Mucosa of descending colon (tissue), 3 donors: ENCODE measurements around the gene IER3. TPM values are rescaled to one million over a fixed set of nuclear protein-coding genes. Genes with fewer than 3 reads are reported as not detected.

ENCODE experiments used
- ATAC-seq: fragments of 200-7000 bp; cut with Tn5 transposase; one replicate; pipeline ENCODE4 v1.9.1; 2020; ENCODE audit warnings: mild to moderate bottlenecking, moderate library complexity
- DNase-seq, 3 donors: peaks; one replicate each; pipeline ENCODE4 v3.0.0-alpha.2; 2020
- H3K36me3 ChIP-seq: fragments of 200-600 bp; one replicate; pipeline ENCODE4 v1.8.0; 2021; ENCODE audit warnings: low read depth, mild to moderate bottlenecking
- H3K4me1 ChIP-seq: fragments of 200-600 bp; one replicate; pipeline ENCODE4 v1.8.0; 2021; ENCODE audit warnings: low read depth, mild to moderate bottlenecking
- H3K4me3 ChIP-seq: fragments of 200-600 bp; one replicate; pipeline ENCODE4 v1.8.0; 2021; ENCODE audit warnings: mild to moderate bottlenecking
- H3K9me3 ChIP-seq: fragments of 200-600 bp; one replicate; pipeline ENCODE4 v1.8.0; 2021; ENCODE audit warnings: mild to moderate bottlenecking
- intact Hi-C, 2 donors: fragments of 100-400 bp; cut with DNase I in 1 of 2; cut with micrococcal nuclease in 1 of 2; formaldehyde crosslinking; loops; one replicate each; pipeline versions ENCODE4 v1.11.0 to v1.11.1; 2022; cut with DNase I, micrococcal nuclease
- total RNA-seq, 3 donors: library from RNA; stranded (reverse); fragmentation: NEBNext Ultra II Directional in 2 of 3; extraction: Animal tissue kit (Norgen Biotek cat#: 25700) in 2 of 3; gene quantifications; one replicate each; pipeline versions ENCODE4 v1.2.1 to v1.2.4, GENCODE V29; 2021 to 2023
- TF ChIP-seq, protein P1 (sequence below): fragments of 200-600 bp; IDR thresholded peaks from one replicate; pipeline ENCODE4 v1.8.0; 2022; ENCODE audit warnings: antibody characterized with exemption, mild to moderate bottlenecking
- donor health status: DM: no; HTN: no; CAD: no; lungs with moderate emphysema.
- donor health status: DM: no; HTN: no; CAD: no.
- donor health status: DM: no; HTN: yes; CAD: no.

The IER3 gene
- total RNA-seq, 3 donors from 2014 or later, result 64.0 to 183 (median 67.6) TPM

DNA sequence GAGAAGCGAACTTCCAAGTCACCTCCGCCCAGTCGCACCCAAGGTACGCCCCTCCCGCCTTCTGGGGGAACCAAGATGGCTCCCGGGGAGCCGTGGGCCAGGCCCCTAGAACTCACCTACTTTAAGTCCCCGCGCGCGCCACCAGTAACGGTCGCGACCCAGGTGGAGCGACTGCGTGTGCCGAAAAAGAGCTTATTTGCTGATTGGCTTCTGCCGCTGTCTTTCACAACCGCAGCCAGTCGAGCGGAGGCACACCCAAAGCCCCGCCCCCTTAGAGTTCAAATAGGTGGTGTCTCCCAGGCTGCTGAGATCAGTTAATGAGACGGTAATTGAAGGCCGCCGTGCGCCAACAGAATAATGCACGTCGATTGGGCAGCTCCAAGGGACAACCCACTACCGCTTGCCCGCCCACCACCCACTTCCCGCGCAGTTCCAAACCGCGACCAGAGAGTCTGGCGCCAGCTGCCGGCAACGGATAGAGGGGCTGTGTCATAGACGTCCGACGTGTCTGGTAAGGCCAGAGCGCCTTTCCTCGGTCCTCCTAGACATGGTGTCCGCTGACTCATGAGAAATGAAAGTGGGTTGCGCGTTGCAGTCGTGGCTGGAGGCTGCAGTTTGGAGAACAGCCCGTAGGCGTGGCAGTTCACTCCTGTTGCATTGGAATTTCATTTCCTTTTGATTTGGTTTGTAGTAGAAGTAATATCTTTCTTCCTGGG lies 27.1 kb downstream of the IER3 start, which contains the start of gene MDC1:
Gene MDC1 (minus strand): TSS at position 153 of the 716 bp plus-strand sequence. CDS start 2,106 bp downstream, outside the sequence.
- Histone ChIP-seq H3K4me1 (peaks cover 28% of the 10 kb centered on the region), H3K9me3 (no peaks in the 10 kb centered on the region), H3K36me3 (no peaks in the 10 kb centered on the region), H3K4me3 (peak within 1 kb of the TSS; percentile 25)
- intact Hi-C loops, result no loop called here
- ATAC-seq, result peak; percentile 81
- TF ChIP-seq, protein P1, sequence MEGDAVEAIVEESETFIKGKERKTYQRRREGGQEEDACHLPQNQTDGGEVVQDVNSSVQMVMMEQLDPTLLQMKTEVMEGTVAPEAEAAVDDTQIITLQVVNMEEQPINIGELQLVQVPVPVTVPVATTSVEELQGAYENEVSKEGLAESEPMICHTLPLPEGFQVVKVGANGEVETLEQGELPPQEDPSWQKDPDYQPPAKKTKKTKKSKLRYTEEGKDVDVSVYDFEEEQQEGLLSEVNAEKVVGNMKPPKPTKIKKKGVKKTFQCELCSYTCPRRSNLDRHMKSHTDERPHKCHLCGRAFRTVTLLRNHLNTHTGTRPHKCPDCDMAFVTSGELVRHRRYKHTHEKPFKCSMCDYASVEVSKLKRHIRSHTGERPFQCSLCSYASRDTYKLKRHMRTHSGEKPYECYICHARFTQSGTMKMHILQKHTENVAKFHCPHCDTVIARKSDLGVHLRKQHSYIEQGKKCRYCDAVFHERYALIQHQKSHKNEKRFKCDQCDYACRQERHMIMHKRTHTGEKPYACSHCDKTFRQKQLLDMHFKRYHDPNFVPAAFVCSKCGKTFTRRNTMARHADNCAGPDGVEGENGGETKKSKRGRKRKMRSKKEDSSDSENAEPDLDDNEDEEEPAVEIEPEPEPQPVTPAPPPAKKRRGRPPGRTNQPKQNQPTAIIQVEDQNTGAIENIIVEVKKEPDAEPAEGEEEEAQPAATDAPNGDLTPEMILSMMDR, result peak; percentile 52
- peak; percentile 99 to 100 (median 99) for DNase-seq

DNA sequence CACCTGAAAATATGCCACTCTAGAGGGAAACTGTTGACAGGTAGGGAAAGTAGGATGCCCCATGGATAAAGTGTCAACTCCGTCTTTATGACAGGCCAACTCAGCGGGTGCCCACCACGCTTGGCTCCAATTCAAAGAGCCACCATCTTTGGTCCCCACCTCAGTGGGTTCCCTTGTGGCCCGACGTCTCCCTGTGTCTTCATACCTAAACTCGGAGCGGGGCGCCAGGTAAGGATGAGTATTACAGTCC lies 27.5 kb downstream of the IER3 start:
- Histone ChIP-seq H3K9me3 (no peaks in the 10 kb centered on the region), H3K4me3 (peak overlapping the region; percentile 25), H3K4me1 (peaks cover 23% of the 10 kb centered on the region), H3K36me3 (no peaks in the 10 kb centered on the region)
- intact Hi-C loops, result no loop called here
- TF ChIP-seq, protein P1, result no peak
- ATAC-seq, result no peak
- no peak for DNase-seq

DNA sequence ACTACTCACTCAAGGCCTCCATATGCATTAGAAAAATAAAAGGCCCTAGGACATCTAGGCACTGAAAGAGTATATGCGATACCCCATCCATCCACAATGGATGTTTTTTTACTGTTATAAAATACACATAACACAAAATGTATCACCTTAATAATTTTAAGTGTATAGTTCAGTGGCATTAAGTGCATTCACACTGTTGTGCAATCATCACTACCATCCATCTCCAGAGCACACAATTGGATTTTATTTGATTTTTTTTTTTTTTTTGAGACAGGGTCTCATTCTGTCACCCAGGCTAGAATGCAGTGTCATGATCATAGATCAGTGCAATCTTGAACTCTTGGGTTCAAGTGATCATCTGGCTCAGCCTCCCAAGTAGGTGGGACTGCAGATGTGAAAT lies 30.1 kb downstream of the IER3 start:
- intact Hi-C loops, result no loop called here

DNA sequence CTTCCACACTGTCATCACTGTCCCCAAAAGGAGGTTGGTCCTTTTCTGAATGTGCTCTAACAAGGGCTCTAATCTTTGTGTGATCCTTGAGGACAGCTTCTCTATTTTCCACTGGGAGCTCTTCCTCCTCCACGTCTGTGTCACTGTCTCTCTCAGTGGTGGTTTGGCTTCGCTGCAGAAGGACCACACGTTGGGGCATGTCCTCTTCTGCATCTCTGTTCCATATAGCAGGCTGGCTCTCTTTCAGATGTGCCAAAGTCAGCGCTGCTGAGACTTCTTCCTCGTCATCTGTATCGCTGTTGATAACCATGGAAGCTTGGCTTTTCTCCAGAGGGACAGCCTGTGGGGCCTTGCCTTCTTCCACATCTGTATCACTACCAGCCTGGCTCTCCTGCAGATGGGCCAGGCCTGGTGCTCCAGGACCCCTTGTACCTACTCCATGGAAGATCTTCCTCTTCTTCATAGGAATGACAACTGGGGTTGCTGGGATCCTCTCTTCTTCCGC lies 31.9 kb downstream of the IER3 start:
- H3K36me3 ChIP-seq, result no peaks in the 10 kb centered on the region
- H3K9me3 ChIP-seq, result no peaks in the 10 kb centered on the region
- intact Hi-C loops, result no loop called here
- no peak for ATAC-seq
- DNase-seq, result no peak
- TF ChIP-seq, protein P1, result no peak
- no peak overlapping the region for H3K4me3 ChIP-seq
- H3K4me1 ChIP-seq, result peaks cover 4% of the 10 kb centered on the region

More for the DNA sequence above, 30.1 kb downstream of the IER3 start:
- no peak for DNase-seq
- TF ChIP-seq, protein P1, result no peak
- Histone ChIP-seq H3K36me3 (no peaks in the 10 kb centered on the region), H3K9me3 (no peaks in the 10 kb centered on the region), H3K4me3 (no peak overlapping the region), H3K4me1 (peaks cover 18% of the 10 kb centered on the region)
- no peak for ATAC-seq

DNA sequence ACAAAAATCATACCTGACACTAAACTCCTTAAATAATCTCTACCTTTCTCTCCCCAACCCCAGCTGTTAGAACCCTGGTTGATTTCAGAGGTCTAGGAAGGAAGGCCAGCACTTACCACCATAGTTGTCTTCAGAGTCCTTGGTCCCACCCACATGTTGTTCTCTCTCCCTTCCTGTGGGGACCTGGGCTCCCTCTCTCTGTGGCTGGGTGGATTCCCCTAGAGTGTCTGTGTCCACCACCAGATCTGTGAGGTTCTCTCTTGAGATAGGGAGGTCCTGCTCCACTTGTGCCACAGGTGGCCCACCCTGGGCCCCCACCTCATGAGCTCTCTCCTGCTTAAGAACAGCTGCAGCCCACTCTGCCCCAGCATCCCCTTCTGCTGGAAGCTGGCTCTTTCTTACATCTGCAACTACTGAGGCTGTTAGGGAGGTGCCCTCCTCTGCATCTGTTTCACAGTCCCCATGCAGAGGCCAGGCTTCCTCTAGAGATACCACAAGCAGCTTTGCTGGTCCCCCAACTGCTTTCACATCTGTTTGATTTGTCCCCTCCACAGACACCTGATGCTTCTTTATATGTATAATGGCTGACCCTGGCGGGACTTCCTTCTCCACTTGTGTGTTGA lies 32.5 kb downstream of the IER3 start:
- intact Hi-C loops, result no loop called here
- Histone ChIP-seq H3K4me1 (peaks cover 4% of the 10 kb centered on the region), H3K9me3 (no peaks in the 10 kb centered on the region), H3K4me3 (no peak overlapping the region), H3K36me3 (no peaks in the 10 kb centered on the region)
- ATAC-seq (no peak), DNase-seq (peak in 1 of 3 donors; percentile 12)
- TF ChIP-seq, protein P1, result no peak
